GM18520 (cell line): ENCODE data around the gene ARMC2.
"Not testable (repeated sequence)": the region's sequence is repeated elsewhere in the genome, so short reads cannot be mapped to it uniquely, and the experiment has no call there.

Experiments
- ATAC-seq: cut with Tn5 transposase; IDR thresholded peaks from one replicate; pipeline ENCODE4 v1.9.1; 2021; ENCODE audit not compliant: unreplicated experiment

ARMC2 gene

GRCh38 chr6:108948181-108948661, 100.0 kb downstream of the ARMC2 start:
- no peak for ATAC-seq

- ATAC-seq: no peak
Observed at GRCh38 chr6:108951351-108951953, 103.2 kb downstream of the ARMC2 start.

GRCh38 chr6:108952776-108953486, 104.7 kb downstream of the ARMC2 start:
- ATAC-seq: no peak

- ATAC-seq: no peak
Observed at GRCh38 chr6:108953681-108954080, 105.5 kb downstream of the ARMC2 start.

GRCh38 chr6:108955329-108955949, 107.2 kb downstream of the ARMC2 start:
- no peak for ATAC-seq

- ATAC-seq: no peak
Observed at GRCh38 chr6:108957221-108957620, 109.0 kb downstream of the ARMC2 start.

GRCh38 chr6:108958900-108959770, 110.9 kb downstream of the ARMC2 start:
- no peak for ATAC-seq

GRCh38 chr6:108959972-108960582, 111.9 kb downstream of the ARMC2 start:
- ATAC-seq: no peak

GRCh38 chr6:108960601-108961000, 112.4 kb downstream of the ARMC2 start:
- no peak for ATAC-seq

- ATAC-seq: no peak
Observed at GRCh38 chr6:108961077-108961476, 112.9 kb downstream of the ARMC2 start.

GRCh38 chr6:108961985-108962384, 113.8 kb downstream of the ARMC2 start:
- no peak for ATAC-seq

GRCh38 chr6:108966251-108966650, 118.0 kb downstream of the ARMC2 start:
- ATAC-seq: no peak

GRCh38 chr6:108966855-108967755, 118.9 kb downstream of the ARMC2 start:
- no peak for ATAC-seq

GRCh38 chr6:108968325-108969316, 120.4 kb downstream of the ARMC2 start:
- no peak for ATAC-seq

- ATAC-seq: no peak
Observed at GRCh38 chr6:108969776-108970175, 121.6 kb downstream of the ARMC2 start.

- no peak for ATAC-seq
Observed at GRCh38 chr6:108974201-108974600, 126.0 kb downstream of the ARMC2 start.

- ATAC-seq: not testable (repeated sequence)
Observed at GRCh38 chr6:108978638-108979037, 130.4 kb downstream of the ARMC2 start.
